ENCODE measurements around the gene PALD1.

PALD1 gene

DNA sequence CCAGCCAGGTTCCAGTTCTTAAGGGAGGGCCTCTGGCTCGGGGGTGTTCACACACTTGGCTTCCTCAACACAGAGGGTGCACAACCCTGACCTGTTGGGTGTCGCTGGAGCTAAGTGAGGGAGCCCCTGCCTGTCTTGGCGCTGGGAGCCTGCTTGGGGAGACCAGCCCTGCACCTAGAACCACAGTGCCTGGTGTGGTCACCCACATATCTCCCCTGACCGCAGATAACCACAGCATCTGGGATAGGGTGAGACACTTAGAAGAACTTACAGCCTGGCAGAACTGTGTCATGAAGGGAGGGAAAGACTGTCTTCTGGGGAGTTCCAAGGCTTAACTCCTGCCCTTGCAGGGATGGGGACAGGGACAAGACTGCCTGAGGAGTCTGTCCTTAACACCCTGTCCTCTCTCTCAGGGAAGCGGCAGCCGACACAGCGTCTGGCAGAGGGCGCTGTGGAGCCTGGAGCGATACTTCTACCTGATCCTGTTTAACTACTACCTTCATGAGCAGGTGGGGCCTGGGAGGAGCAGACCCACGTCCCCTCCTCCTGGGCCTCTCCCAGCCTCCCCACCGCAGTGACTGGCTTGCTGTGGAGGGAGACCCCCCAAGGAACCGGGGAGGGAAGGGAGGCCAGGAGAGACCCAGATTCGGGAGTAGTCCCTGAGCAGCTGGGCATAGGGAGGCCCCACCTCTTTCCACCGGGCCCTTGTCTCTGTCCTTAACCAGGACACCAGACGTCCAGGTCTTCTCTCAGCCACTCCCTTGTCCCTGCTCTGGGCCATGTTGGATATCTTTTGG, 59.0 kb downstream of the PALD1 start:
- Histone ChIP-seq H3K27me3 (ENCODE audit: insufficient read depth, low read length) (no peaks in the 10 kb centered on the region), H3K36me3 (ENCODE audit: insufficient read depth, low read length) (no peaks in the 10 kb centered on the region), H2AFZ (ENCODE audit: low read length, unreplicated experiment) (no peak overlapping the region), H3K4me1 (ENCODE audit: control insufficient read depth, insufficient read depth, low read length, unreplicated experiment) (no peaks in the 10 kb centered on the region), H3K4me3 (ENCODE audit: low read depth, low read length) (no peak overlapping the region), H3K27ac (ENCODE audit: low read depth, low read length) (no peak overlapping the region), H3K79me2 (ENCODE audit: control insufficient read depth, insufficient read depth, low read length, unreplicated experiment) (no peaks in the 10 kb centered on the region)

DNA sequence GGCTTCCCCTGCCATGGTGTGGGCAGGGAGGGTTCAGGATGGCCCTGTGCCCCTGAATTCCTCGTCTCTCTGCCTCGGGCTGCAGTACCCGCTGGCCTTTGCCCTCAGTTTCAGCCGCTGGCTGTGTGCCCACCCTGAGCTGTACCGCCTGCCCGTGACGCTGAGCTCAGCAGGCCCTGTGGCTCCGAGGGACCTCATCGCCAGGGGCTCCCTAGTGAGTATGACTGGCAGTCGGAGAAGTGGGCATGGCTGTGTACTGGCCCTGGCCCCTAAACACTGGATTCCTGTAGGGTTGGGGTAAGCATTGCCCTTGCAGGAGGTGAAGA, 59.6 kb downstream of the PALD1 start:
- no peaks in the 10 kb centered on the region for H3K36me3 ChIP-seq (ENCODE audit: insufficient read depth, low read length)
- no peaks in the 10 kb centered on the region for H3K79me2 ChIP-seq (ENCODE audit: control insufficient read depth, insufficient read depth, low read length, unreplicated experiment)
- no peak overlapping the region for H3K4me3 ChIP-seq (ENCODE audit: low read depth, low read length)
- H3K4me1 ChIP-seq (ENCODE audit: control insufficient read depth, insufficient read depth, low read length, unreplicated experiment) = no peaks in the 10 kb centered on the region
- no peak overlapping the region for H2AFZ ChIP-seq (ENCODE audit: low read length, unreplicated experiment)
- H3K27me3 ChIP-seq (ENCODE audit: insufficient read depth, low read length) = no peaks in the 10 kb centered on the region
- no peak overlapping the region for H3K27ac ChIP-seq (ENCODE audit: low read depth, low read length)

DNA sequence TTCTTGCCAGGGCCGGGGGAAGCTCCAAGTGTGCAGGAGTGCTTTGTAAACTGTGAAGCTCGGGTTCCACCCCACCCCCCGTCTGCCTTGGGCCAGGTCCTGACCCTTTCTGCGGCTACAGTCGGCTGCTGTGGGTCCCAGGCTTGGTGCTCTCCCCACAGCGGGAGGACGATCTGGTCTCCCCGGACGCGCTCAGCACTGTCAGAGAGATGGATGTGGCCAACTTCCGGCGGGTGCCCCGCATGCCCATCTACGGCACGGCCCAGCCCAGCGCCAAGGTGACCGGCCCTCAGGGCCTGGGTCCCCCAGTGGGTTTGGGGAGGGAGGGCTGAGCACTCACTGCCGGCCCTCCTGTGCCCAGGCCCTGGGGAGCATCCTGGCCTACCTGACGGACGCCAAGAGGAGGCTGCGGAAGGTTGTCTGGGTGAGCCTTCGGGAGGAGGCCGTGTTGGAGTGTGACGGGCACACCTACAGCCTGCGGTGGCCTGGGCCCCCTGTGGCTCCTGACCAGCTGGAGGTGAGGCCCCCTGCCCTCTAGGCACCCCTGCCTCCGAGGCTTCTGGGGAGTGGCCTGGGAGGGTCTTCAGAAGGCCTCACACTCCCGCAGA, 60.3 kb downstream of the PALD1 start:
- H2AFZ ChIP-seq (ENCODE audit: low read length, unreplicated experiment) = no peak overlapping the region
- no peaks in the 10 kb centered on the region for H3K79me2 ChIP-seq (ENCODE audit: control insufficient read depth, insufficient read depth, low read length, unreplicated experiment)
- no peaks in the 10 kb centered on the region for H3K4me1 ChIP-seq (ENCODE audit: control insufficient read depth, insufficient read depth, low read length, unreplicated experiment)
- no peaks in the 10 kb centered on the region for H3K27me3 ChIP-seq (ENCODE audit: insufficient read depth, low read length)
- no peaks in the 10 kb centered on the region for H3K36me3 ChIP-seq (ENCODE audit: insufficient read depth, low read length)
- no peak overlapping the region for H3K27ac ChIP-seq (ENCODE audit: low read depth, low read length)
- no peak overlapping the region for H3K4me3 ChIP-seq (ENCODE audit: low read depth, low read length)

DNA sequence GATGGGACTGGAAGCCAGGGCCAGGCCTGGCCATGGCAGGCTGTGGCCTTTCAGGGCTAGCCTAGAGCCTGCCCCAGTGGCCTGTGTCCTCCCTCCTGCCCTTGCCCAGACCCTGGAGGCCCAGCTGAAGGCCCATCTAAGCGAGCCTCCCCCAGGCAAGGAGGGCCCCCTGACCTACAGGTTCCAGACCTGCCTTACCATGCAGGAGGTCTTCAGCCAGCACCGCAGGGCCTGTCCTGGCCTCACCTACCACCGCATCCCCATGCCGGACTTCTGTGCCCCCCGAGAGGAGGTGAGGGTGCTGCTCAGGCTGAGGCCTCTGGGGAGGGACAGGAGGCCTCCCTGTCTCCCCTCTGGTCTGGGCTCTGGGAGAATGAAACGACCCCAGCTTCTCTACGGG, 60.9 kb downstream of the PALD1 start:
- no peak overlapping the region for H3K27ac ChIP-seq (ENCODE audit: low read depth, low read length)
- no peak overlapping the region for H2AFZ ChIP-seq (ENCODE audit: low read length, unreplicated experiment)
- H3K79me2 ChIP-seq (ENCODE audit: control insufficient read depth, insufficient read depth, low read length, unreplicated experiment) = no peaks in the 10 kb centered on the region
- no peaks in the 10 kb centered on the region for H3K36me3 ChIP-seq (ENCODE audit: insufficient read depth, low read length)
- H3K27me3 ChIP-seq (ENCODE audit: insufficient read depth, low read length) = no peaks in the 10 kb centered on the region
- no peak overlapping the region for H3K4me3 ChIP-seq (ENCODE audit: low read depth, low read length)
- no peaks in the 10 kb centered on the region for H3K4me1 ChIP-seq (ENCODE audit: control insufficient read depth, insufficient read depth, low read length, unreplicated experiment)

DNA sequence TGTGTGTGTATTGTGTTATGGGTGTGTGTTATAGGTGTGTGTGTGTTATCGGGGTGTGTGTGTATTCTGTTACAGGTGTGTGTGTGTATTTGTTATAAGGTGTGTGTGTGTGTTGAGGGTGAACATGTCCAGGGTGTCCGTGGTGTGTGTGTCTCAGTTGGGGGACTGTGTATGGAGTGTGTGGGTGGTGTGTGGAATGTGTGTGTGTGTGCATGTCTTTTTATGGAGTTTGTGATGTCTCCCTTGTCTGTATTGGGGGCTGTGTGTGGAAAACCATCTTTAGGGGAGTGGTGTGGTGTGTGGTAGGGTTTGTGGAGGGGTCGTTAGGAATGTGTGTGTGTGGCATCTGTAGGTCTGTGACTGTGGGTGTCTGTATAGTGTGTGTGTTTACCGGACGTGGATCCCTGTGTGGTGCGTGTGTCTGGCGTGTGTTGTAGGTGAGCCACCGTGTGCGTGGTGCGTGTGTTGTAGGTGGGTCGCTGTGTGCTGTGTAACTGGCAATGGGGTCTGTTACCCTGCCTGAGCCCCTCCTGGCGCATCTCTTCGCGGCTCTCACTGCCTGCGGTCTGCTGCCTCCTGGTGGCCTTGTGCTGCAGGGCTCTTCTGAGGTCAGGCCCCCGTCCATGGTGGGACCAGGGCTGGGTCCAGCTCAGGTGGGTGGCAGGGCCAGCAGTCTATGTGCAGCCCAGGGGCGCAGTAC, 61.7 kb downstream of the PALD1 start:
- Histone ChIP-seq H3K79me2 (ENCODE audit: control insufficient read depth, insufficient read depth, low read length, unreplicated experiment) (no peaks in the 10 kb centered on the region), H3K4me1 (ENCODE audit: control insufficient read depth, insufficient read depth, low read length, unreplicated experiment) (no peaks in the 10 kb centered on the region), H3K4me3 (ENCODE audit: low read depth, low read length) (no peak overlapping the region), H2AFZ (ENCODE audit: low read length, unreplicated experiment) (no peak overlapping the region), H3K27ac (ENCODE audit: low read depth, low read length) (no peak overlapping the region), H3K27me3 (ENCODE audit: insufficient read depth, low read length) (no peaks in the 10 kb centered on the region), H3K36me3 (ENCODE audit: insufficient read depth, low read length) (no peaks in the 10 kb centered on the region)

DNA sequence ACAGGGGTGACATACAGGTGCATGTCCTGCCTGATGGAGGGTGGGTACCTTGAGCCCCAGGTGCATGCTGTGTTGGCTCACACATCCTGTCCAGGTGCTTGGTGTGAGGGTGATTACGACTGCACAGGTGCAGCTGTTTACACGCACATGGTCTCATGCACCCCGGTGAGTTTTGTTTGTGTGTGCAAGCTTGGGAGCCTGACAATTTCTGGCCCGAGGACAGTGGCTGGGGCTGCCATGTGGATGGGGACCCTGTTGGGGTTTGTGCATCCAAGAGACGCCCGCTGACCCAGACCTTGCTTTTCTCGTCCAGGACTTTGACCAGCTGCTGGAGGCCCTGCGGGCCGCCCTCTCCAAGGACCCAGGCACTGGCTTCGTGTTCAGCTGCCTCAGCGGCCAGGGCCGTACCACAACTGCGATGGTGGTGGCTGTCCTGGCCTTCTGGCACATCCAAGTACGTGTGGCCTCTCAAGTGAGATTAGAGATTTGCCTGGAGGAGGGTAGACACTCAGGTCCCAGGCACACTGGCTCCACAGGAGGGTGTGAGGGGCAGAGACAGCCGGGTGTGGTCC, 62.3 kb downstream of the PALD1 start:
- Histone ChIP-seq H3K4me3 (ENCODE audit: low read depth, low read length) (no peak overlapping the region), H2AFZ (ENCODE audit: low read length, unreplicated experiment) (no peak overlapping the region), H3K36me3 (ENCODE audit: insufficient read depth, low read length) (no peaks in the 10 kb centered on the region), H3K27ac (ENCODE audit: low read depth, low read length) (no peak overlapping the region), H3K79me2 (ENCODE audit: control insufficient read depth, insufficient read depth, low read length, unreplicated experiment) (no peaks in the 10 kb centered on the region), H3K4me1 (ENCODE audit: control insufficient read depth, insufficient read depth, low read length, unreplicated experiment) (no peaks in the 10 kb centered on the region), H3K27me3 (ENCODE audit: insufficient read depth, low read length) (no peaks in the 10 kb centered on the region)

DNA sequence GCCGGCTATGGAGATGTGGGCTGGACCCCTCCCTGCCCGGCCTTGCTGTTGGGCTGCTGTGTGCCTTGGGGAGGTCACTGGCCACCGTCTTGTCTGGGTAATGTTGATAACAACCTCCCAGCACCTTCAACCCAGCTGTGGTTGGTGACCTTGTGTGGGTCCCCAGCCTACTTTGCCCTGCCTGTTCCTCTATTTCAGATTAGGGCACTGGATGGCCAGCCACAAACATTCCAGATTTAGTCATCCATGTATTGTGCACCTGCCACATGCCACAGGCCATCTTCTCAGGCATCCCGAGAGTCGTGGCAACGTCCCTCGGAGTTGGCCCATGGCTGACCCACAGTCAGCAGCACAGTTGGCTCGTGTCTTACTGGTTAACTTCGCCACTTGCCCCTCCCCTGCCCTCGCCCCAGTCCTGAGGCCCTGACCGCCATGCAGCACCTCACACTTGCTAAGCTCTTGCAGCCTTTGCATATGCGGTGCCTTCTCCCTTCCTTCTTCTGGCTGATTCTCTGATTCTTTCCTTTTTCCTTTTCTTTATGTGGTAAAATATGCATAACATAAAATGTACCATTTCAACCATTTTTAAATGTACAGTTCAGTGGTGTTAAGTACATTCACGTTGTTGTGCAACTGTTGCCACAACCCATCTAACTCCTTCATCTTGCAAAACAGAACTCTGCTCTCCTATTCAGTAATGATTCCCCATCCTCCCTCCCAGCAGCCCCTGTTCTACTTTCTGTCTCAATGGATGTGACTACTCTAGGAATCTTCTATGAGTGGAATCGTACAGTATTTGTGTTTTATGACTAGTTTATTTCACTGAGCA, 63.4 kb downstream of the PALD1 start:
- H2AFZ ChIP-seq (ENCODE audit: low read length, unreplicated experiment) = no peak overlapping the region
- H3K27ac ChIP-seq (ENCODE audit: low read depth, low read length) = no peak overlapping the region
- no peaks in the 10 kb centered on the region for H3K4me1 ChIP-seq (ENCODE audit: control insufficient read depth, insufficient read depth, low read length, unreplicated experiment)
- no peak overlapping the region for H3K4me3 ChIP-seq (ENCODE audit: low read depth, low read length)
- no peaks in the 10 kb centered on the region for H3K79me2 ChIP-seq (ENCODE audit: control insufficient read depth, insufficient read depth, low read length, unreplicated experiment)
- no peaks in the 10 kb centered on the region for H3K36me3 ChIP-seq (ENCODE audit: insufficient read depth, low read length)
- H3K27me3 ChIP-seq (ENCODE audit: insufficient read depth, low read length) = no peaks in the 10 kb centered on the region

DNA sequence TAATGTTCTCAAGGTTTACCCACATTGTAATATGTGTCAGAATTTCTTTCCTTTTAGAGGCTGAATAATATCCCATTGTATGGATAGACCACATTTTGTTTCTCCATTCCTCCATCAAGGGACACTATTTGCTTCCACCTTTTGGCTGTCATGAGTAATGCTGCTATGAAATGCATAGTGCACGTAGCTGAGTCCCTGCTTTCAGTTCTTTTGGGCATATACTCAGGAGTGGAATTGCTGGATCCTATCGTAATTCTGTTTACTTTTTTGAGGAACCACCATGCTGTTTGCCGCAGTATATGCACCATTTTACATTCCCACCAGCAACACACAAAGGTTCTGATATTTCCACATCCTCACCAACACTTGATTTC, 64.0 kb downstream of the PALD1 start:
- Histone ChIP-seq H3K27ac (ENCODE audit: low read depth, low read length) (no peak overlapping the region), H3K36me3 (ENCODE audit: insufficient read depth, low read length) (no peaks in the 10 kb centered on the region), H3K4me1 (ENCODE audit: control insufficient read depth, insufficient read depth, low read length, unreplicated experiment) (no peaks in the 10 kb centered on the region), H3K4me3 (ENCODE audit: low read depth, low read length) (no peak overlapping the region), H3K79me2 (ENCODE audit: control insufficient read depth, insufficient read depth, low read length, unreplicated experiment) (no peaks in the 10 kb centered on the region), H2AFZ (ENCODE audit: low read length, unreplicated experiment) (no peak overlapping the region), H3K27me3 (ENCODE audit: insufficient read depth, low read length) (no peaks in the 10 kb centered on the region)

DNA sequence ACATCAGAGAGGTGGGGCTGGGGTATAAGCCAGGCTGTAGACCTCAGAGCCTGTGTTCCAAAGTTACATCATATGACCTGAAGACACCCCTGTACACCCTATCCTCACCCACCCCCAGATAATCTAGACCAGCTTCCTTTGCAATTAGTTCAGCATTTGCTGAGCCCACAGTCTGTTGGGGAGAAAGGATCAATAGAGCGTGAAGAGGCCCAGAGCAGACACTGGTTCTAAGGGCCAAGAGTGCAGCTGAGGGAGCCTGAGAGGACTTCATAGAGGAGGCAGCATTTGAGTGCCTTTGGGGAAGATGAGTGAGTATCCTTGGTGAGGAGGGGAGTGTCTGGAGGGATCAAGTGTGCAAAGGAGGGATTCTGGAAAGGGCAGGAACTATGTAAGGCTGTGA, 65.3 kb downstream of the PALD1 start:
- Histone ChIP-seq H2AFZ (ENCODE audit: low read length, unreplicated experiment) (no peak overlapping the region), H3K4me3 (ENCODE audit: low read depth, low read length) (no peak overlapping the region), H3K27me3 (ENCODE audit: insufficient read depth, low read length) (no peaks in the 10 kb centered on the region), H3K36me3 (ENCODE audit: insufficient read depth, low read length) (no peaks in the 10 kb centered on the region), H3K4me1 (ENCODE audit: control insufficient read depth, insufficient read depth, low read length, unreplicated experiment) (no peaks in the 10 kb centered on the region), H3K27ac (ENCODE audit: low read depth, low read length) (no peak overlapping the region), H3K79me2 (ENCODE audit: control insufficient read depth, insufficient read depth, low read length, unreplicated experiment) (no peaks in the 10 kb centered on the region)

Data from ACC112 (cell line).